NCI-H1436 (cell line): ENCODE data around the gene CNKSR3.

Experiments used
- DNase-seq: peaks from one replicate; lab custom pipeline; 2025; lab: John Stamatoyannopoulos, UW

CNKSR3 gene

DNA sequence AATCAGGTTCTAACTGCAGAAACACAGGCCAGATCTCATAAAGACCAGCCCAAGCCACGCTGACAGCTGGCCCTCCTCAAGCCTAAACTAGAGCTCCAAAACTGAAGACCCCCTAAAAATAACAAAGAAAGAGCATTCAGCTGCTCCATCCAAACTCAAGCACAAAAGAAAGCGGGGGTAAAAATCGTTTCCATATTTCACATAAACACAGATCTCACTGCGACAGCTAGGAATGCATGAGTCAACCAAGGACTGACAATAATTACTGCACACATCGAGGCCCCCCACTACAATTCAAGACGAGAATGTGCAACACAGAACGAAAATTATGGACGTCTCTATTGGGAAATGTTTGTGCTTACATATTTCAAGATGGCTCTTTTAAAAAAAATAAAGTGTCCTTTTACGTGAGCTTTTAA lies 31.1 kb downstream of the CNKSR3 start:
- no peak for DNase-seq

- no peak for DNase-seq
These were observed 31.8 kb downstream of the CNKSR3 start for GRCh38 chr6:154478701-154479060.

DNA sequence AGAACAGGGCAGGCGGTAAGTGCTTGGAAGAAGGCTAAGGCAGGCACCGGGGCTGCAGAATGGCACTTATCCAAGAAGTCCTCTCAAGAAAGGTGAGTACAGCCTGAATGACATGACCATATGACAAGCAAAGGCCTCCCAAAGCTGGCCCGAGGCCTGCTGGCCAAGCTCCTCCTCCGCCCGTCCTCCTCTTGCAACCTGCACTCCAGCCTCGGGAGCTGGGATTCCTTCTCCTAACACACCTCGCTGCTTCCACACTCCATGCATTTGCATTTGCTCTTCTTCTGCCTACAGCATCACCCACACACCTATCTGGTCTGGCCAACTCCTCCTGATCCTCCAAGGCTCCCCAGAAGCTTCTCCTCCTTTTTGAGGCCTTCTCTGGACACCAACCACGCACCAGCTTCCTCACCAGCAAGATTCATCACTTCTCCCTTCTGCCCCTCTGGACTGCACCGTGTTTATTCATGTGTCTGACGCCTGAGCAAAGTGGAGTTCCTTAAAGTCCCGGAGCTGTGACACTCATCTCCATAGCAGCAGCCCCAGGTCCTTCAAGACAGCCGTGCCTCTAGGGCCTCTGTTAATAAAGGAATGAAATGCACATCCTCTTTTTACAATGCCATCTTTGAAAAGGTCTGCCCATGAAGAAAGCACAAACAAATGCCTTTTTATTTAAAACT lies 32.3 kb downstream of the CNKSR3 start:
- no peak for DNase-seq

DNA sequence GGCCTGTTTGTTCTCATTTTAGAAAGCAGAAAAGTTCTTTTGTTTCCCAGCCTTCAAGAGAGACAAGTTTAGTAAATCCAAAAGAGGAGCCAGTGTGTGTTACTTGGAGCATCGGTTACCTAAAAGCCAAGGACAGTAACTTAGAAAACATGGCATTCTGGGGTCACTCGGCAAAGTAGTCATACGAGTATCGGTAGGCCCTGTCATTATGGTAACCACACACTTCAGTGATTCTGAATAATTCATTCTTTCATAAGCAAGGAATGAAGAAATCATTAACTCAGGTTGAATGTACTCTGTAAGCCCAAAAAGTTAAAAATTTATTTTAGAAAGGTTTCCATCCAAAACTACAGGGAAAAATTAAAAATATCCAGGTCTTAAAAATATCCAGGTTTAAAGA lies 34.0 kb downstream of the CNKSR3 start:
- no peak for DNase-seq

DNA sequence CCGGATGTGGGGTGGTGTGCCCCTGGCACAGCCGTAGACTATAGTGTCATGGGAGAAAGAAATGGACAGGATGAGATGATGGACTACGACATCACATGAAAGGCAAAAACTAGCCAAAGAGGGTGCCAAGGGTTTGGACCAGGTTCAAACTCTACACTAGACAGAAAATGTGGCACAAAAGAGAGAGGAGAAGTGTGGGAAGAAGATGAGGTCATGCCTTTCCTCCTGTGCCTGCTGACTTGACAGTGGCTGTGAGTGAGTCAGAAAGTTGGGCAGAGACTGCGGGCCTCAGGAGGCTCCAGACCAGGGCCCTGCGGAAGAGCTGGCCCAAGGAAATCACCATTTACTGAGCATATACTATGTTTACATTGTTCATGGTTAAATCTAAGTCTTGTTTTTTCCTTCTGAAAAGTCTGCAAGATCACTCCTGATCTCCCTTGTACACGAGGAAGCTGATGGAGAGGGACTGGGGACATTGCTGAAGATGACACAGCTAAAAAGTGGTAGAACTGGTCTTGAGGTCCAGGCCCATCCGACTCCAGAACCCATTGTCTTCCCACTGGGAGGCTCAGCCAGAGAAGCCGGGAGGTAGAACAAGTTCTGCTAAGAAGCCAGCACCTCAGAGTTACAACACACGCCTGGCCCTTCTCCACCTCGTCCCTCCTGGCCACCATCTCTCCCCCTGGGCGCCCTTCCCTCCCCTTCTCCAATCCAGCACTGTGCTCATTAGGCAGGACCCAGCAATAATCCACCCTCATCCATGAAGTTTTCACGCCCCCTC lies 35.6 kb downstream of the CNKSR3 start:
- DNase-seq, result no peak

GRCh38 chr6:154473324-154473723 lies 37.2 kb downstream of the CNKSR3 start:
- no peak for DNase-seq

DNA sequence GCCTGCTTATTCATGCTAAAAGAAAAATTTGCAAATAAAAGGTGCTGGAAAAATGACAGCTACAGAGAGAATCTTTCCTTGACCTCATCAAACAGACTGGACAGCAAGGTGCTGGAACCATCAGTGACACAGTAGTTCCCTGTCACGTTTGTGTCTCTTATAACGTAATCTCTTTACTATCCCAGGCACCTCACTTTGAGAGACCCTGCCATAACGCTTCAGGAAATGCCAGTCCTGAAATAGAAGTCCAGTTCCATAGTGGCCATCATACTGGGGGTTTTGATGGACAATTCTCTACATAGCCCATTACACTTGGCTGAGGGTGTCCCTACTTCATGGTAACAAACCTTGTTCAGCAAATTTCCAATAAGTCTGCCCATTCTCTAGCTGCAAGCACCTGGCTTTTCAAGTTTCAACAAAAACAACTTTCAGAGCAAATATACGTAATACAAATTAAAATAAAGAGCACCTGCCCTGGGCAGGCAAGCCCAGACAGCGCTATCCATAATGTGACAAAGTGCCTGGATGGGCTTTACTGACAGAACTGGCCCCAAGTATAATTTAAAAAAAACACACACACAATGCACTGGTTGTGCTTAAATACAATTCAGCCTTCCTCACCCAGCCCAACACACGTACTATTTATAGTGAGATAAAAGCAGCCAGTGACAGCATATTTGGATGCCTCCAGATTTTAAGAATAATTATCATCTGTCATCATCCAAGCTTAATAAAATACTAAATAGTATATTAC lies 38.7 kb downstream of the CNKSR3 start:
- peak; percentile 83 for DNase-seq

GRCh38 chr6:154469306-154469935 lies 41.1 kb downstream of the CNKSR3 start:
- DNase-seq, result no peak

DNA sequence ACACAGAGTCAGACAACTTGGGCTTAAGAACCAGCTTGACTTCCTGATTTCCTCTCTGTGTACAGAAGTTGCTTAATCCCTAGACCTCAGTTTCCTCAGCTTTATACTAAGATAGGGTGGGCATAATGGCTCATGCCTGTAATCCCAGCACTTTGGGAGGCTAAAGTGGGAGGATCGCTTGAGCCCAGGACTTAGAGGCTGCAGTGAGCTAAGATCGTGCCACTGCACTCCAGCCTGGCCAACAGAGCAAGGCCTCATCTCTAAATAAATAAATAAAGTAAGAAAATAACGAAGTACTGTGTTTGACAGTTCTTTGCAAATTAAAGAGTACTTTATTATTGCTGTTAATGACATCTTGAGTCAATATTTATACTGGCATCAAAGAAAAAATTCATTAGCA lies 41.7 kb downstream of the CNKSR3 start:
- no peak for DNase-seq

- DNase-seq, result no peak
These were observed 43.4 kb downstream of the CNKSR3 start for GRCh38 chr6:154466971-154467679.

- DNase-seq, result no peak
These were observed 44.3 kb downstream of the CNKSR3 start for GRCh38 chr6:154466139-154466538.

GRCh38 chr6:154463573-154464419 lies 46.7 kb downstream of the CNKSR3 start:
- DNase-seq, result no peak

DNA sequence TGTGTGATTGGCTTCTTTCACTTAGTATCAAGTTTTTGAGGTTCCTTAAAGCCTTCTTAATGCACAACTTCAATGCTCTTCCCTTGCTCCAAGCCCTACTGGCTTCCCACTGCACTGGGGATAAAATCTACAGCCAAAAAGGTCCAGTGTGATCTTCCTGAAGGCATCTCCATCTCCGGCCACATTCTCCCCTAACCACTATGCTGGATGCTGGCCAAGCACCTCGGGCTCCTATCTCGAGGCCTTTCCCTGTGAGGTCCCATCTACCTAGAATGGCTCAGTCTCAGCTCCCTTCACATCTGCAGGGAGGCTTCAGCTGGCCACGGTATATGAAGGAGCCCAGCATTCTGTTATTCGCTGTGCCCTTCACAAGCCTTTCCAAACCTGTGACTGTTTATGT lies 48.1 kb downstream of the CNKSR3 start:
- DNase-seq, result no peak

DNA sequence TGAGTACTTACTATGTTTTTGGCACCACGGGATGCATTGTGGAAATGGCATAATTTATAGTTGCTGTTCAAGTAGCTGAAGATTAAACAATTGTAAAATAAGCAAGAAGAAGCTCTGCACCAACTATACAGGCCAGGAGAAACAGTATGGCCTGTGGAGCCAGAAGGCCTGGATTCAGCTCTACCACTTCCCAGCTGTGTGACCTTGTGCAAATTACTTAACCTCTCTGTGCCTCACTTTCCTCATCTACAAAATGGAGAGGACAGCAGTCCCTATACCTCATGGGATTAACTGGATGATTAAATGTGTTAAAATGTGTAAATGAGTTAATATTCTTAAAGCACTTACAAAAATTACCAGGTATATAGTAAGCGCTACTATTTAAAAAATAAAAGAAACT lies 49.1 kb downstream of the CNKSR3 start:
- no peak for DNase-seq

DNA sequence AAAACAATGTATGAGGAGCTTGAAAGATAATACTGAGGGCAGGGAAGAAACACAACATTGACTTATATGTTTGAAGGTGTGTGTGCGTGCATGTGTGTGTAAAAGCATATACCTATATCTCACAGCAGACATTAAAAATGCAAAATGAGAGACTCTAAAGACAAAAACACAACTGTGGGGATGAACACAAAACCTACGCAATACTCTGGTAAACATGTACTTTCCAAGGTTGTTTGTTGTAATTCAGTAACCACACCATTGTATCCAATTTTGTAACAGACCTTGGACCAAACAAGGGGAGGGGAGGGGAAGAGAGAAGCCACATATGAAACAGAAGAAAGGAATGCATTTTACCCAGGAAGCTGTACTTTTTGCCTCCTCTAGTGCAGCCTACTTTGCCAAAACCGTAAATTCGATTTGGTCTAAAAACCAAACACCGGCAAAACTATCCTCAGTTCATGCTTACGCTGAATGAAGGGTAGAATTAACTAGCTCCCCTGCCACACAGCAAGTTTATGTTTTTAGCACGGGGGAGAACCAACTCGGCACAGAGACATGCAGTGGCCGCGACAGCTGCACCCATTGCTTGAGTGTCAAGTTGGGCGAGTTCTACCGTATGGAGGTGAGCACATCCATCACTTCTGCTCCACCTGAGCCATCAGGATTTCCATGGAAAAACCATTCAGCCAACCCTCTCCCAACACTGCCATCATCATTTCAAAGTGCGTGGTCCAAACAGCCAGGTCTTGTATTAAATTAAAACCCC lies 50.0 kb downstream of the CNKSR3 start:
- no peak for DNase-seq

DNA sequence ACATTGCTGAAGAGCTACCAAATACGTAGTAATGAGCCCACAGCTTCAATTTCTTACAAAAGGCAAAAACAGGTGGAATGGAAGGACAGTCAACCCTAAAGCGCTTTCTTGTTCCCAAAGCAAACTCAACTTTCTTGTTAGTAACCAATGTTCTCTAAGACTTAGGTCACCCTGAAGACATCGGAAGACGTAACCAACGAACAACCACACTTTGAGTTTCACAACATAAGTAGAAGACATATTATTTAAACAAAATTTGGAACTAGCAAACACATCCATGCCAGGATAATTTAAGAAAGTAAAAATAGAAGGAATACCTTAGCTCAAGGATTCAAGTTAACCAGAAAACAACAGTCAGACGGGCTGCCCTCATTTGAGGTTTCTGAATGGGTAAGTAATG lies 51.0 kb downstream of the CNKSR3 start:
- DNase-seq, result no peak

DNA sequence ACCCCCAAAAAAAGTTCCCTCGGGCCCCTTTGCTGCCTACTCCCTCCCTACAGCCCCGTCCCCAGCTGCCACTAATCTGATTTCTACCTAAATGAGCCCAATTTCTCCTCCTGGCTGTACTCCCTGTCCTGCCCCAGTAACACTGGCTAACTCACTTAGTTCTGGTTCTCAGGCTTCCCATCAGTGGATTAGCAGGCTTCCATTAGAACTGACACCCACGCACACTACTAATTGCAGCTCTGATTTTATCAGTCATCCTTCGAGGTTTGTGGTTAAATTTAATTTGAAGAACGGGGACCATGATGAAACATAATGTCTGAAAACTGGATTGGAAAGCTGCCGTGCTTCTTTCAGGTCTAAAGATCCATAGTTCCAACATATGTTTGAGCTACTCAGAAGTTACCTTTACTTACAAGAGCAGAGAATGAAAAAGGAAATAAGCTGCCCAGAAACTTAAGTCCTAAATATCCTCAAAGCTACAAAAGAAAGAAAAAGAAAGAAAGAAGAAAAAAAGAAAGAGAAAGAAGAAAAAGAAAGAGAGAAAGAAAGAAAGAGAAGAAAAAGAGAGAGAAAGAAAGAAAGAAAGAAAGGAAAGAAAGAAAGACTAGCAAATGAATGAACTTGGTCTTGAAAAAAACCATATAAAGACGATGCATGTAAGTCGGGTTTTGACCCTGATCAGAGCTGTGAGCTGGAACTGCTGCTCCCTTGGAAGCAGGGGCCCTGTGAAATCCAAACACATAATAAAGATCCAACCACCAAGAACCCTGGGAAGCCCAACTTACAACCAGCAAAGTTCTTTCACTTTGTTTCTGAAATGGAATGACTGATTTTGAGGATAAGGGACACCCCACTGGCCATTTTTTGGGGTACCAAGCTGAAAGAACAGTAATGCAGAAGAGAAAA lies 51.7 kb downstream of the CNKSR3 start:
- no peak for DNase-seq

- DNase-seq, result peak; percentile 22
These were observed 52.6 kb downstream of the CNKSR3 start for GRCh38 chr6:154457881-154458284.

DNA sequence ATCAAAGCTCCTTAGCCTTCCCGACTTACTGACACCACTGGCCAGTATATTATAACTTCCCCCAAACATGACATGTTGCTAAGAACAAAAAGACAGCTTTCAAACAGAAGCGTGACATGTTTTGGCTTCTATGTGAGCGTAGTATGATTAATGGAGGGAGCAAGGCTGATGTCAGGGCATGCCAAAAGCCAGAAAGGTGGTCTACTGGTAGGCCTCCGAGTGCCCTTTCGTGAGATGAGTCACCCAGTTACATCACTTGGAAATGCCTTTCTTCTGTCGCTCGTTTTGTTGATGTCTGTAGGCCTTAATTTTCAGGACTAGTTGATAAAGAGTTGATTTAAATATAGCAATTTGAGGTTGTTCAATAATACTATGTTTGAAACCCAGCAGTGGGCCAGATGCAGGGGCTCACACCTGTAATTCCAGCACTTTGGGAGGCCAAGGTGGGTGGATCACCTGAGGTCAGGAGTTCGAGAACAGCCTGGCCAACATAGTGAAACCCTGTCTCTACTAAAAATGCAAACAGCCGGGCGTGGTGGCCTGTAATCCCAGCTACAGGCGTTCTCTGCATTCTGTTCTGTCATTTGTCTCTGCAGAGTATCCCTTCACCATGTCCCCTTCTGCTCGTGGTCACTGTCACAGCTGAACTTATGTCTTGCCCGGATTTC lies 53.3 kb downstream of the CNKSR3 start:
- DNase-seq, result no peak
